Activated CD4-positive, alpha-beta T cell treated with anti-CD3 and anti-CD28 coated beads, Interleukin-2, Interleukin-4, amounts not matched to agents 100 ng/mL and 50 ng/mL, durations not matched to agents 16 hours and 8 hours (primary cell): ENCODE results near the gene TTC39A.
"Not testable (repeated sequence)": the region's sequence is repeated elsewhere in the genome, so short reads cannot be mapped to it uniquely, and the experiment has no call there.

Experiments
- DNase-seq: peaks from one replicate; pipeline ENCODE4 v3.0.0-alpha.2; 2020; ENCODE audit warnings: low spot score

The TTC39A gene

DNA sequence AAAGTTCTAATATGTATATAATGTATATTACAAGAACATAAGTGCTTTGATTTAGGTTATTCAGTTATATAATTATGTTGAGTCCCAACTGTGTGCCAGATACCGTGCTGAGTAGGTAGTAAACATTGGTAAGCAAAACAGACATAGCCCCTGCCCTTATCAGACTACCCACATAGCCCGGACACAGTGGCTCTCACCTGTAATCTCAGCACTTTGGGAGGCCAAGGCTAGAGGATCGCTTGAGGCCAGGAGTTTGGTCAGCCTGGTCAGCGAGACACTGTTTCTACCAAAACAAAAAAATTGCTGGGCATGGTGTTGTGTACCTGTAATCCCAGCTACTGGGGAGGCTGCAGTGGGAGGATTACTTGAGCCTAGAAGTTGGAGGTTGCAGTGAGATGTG lies 63.6 kb downstream of the TTC39A start:
- DNase-seq: no peak

DNA sequence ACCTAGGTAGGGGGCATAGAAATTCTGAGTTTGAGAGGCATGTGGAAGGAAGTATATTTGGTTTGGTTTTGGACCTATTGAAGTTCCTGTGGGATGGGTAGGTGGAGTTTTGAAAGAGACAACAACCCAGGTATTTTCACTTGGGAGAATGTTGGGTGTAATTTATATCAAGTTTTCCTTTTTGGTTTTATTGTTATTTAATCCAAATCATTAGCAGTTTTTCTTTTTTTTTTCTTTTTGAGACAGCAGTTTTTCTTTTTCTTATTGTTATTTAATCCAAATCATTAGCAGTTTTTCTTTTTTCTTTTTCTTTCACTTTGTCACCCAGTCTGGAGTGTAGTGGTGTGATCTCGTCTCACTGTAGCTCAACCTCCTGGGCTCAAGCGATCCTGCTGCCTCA lies 64.2 kb downstream of the TTC39A start:
- no peak for DNase-seq

DNA sequence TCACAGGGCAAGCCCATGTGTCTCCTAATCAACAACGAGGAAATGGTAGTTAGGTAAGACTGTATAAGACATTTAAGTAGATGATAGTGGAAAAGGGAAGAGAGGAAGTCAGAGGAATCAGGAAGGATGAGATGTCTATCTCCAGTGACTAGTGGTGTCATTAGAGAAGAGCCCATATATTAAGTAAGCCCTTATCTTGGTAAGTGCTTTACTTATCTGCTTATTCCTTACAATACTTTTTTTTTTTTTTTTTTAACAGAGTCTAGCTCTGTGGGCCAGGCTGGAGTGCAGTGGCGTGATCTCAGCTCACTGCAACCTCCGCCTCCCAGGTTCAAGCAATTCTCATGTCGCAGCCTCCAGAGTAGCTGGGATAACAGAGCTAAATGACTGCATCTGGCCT lies 64.7 kb downstream of the TTC39A start:
- no peak for DNase-seq

DNA sequence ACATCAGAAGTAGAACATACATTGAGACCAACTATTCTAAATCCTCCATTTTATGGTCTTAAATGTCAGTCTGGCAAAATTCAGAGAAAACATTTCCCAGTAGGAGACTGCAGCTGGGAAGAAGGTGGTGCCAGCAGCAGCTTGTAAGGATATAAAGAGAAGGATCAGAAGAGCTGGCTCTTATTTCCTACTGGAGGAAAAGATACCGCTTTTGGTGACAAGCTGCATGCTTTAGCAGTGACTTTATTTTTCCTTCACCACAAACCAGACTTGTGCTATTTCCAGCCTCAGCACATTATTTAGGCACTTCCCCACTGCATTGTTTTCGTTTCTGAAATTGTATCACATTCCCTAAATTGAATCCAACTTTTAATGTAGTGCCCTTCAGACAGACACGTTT lies 65.9 kb downstream of the TTC39A start:
- DNase-seq: no peak

DNA sequence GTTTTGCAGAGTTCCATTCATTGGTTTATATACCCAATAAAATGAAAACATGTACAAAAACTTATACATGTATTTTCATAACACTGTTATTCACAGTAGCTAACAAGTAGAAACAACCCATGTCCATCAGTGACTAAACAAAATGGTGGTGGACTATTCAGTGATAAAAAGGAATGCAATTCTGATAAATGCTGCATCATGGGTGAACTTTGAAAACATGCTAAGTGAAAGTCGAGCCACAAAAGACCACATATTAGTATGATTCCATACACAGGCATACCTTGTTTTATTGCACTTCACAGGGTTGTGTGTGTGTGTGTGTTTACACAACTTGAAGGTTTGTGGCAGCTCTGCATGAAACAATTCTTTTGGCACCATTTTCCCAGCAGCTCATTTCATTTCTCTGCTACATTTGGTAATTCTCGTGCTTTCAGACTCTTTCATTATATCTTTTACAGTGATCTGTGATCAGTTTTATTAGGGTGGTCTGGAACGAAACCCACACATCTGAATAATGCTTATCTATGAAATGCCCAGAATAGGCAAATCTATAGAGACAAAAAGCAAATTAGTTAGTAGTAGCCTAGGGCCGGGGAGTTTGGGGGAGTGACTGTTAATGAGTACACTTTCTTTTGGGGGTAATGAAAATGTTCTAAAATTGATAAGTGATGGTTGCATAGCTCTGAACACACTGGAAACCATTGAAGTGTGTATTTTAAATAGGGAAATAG lies 67.0 kb downstream of the TTC39A start:
- DNase-seq: no peak

DNA sequence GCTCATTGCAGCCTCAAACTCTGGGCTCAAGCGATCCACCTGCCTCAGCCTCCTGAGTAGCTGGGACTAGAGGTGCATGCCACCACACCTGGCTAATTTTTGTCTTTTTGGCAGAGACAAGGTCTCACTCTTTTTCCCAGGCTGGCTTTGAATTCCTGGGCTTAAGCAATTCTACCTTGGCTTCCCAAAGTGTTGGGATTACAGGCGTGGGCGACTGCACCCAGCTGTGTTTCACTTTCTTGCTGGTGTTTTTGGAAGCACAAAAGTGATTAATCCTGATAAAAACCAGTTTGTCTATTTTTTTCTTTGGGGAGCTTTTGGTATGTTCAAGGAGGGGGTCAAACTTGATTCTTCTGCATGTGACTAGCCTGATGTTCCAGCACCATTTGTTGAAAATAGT lies 75.0 kb downstream of the TTC39A start:
- no peak for DNase-seq

DNA sequence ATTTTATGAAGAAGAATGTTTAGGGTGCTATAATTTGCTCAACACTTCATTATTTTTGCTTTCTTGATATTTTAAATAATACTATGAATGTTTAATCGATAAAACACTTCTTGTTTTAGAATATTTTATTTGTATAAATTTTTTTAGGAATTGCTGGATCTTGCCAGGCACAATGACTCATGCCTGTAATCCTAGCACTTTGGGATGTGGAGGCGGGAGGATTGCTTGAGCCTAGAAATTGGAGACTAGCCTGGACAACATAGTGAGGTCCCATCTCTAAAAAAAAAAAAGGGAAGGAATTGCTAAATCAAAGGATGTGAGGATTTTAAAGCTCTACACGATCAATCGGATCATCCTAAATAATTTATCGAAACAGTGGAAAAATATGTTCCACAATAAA lies 76.7 kb downstream of the TTC39A start:
- no peak for DNase-seq

DNA sequence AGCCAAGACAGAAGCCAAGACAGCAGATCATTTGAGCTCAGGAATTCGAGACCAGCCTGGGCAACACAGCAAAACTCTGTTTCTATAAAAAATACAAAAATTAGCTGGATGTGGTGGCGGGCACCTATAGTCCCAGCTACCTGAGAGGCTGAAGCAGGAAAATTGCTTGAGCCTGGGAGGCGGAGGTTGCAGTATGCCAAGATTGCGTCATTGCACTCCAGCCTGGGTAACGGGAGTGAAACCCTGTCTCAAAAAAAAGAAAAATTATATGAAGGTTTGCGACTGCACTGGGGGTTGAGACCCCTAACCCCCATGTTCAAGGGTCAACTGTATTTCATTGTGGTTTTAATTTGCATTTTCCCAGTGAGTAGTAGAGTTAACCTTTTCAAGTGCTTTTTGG lies 78.0 kb downstream of the TTC39A start:
- no peak for DNase-seq

DNA sequence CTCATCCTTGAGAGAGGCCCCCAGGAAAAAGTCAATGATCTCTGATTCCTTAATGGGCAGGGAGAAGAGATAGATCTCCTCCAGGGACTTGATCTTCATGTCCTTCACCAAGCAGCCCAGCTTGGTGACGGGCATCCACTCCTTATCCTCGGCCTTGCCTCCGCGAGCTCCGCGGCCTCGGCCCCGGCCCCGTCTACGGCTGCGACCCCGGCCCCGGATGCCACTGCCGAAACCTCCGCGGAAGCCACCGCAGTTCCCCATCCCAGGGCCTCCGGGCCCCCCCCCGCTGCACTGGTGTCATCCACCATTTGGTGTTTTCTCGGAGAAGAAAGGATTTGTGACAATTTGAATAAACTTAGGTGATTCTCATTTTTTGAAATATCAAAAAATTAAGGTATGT lies 79.2 kb downstream of the TTC39A start:
- not testable (repeated sequence) for DNase-seq

DNA sequence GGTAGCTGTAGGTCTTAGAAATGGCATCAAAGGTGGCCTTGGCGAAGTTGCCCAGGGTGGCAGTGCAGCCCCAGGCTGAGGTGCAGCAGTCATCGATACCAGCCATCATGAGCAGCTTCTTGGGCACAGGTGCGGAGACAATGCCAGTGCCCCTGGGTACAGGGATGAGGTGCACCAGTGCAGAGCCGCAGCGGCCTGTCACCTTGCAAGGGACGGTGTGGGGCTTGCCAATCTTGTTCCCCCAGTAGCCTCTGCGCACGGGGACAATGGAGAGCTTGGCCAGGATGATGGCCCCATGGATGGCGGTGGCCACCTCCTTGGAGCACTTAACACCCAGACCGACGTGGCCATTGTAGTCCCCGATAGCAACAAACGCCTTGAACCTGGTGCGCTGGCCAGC lies 79.6 kb downstream of the TTC39A start:
- not testable (repeated sequence) for DNase-seq

DNA sequence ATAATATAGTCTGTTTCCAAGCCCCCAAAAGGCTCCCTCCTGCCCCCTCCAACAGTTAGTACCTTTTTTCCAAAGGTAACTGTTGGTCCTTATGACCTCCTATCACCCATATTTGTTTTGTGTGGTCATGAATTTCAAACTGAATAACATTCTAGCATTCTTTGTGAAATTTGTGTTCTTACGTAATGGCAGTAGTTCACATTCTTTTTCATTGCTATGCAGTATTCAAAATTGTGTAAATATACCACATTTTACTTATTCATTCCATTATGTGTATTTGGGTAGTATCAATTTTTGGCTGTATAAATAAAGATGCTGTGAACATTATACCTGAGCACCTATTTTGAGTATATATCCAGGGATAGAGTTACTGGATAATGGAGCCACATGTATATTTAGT lies 80.9 kb downstream of the TTC39A start:
- DNase-seq: no peak

DNA sequence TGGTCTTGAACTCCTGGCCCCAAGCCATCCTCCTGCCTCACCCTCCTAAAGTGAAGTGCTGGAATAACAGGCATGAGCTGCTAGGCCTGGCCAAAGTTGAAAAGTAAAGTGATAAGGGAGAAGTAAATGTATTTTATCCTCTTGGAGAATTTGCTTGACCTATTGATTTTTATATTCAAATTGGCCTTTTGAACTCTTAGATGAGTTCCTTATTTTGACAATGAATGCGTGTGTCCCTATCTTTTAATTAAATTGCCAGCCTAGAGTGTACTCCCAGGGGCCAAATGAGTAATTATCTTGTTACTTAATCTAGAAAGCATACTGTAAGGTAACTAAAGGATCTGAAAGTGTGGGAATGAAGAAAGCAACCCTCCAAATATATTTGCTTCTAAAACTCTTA lies 82.9 kb downstream of the TTC39A start:
- no peak for DNase-seq

DNA sequence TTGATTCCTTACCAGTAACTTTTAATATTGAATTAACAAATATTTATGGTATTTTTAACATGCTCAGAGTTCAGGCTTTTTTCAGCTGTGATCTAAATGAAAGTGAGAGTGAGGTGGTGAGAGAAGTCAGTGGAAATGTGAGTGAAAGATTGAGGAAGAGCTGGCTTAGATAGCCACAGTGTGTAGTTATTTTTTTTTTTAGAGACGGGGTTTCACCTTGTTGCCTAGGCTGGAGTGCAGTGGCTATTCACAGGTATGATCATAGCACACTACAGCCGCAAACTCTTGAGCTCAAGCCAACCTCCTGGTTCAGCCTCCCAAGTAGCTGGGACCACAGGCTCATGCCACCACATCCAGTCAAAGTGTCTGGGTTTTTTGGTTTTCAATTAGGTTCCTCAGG lies 83.3 kb downstream of the TTC39A start:
- DNase-seq: no peak

DNA sequence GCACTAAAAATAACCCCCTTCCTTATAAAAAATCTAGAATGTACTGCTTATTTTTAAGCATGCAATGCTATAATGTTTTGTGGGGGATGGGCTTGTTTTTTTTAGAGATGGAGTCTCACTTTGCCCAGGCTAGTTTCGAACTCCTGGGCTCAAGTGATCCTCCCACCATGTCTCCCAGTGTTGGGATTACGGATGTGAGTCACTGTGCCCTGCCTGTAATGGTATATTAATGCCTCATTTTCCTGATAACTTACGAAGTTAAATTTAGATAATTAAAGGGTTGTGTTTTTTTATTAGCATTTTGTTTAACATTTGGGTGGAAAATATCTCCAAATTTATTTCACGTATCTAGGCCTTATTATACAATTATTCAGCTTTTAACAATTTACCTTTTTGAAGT lies 87.8 kb downstream of the TTC39A start:
- no peak for DNase-seq

DNA sequence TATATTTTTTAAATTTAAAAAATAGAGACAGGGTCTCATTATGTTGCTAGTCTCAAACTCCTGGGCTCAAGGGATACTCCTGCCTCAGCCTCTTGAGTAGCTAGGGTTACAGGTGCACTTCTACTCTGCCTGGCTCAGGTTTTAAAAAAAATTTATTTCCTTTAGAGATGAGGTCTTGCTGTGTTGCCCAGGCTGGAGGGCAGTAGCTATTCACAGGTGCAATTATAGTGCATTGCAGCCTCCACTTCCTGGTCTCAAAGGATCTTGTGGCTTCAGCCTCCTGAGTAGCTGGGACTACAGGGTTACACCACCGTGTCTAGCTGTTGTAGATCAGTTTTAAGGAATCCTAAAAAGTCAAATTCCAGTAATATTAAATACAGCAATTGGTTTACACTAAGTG lies 89.2 kb downstream of the TTC39A start:
- no peak for DNase-seq

DNA sequence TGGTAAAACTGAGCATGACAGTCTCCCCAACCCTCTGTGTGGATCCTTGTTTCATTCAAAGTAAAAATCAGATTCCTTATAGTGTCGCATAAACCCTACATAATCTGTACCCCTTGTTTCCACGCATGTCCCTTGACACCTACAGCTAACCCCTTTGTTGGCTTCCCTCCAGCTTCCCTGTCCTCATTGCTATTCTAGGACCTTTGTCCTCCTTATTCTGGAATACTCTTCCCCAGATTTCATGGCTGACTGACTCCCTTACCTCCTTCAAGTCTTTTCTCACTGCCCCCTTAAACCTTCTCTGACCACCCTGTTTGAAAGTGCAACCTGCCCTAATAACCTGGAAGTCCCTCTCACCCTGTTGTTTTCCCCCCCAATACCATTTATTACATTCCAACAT lies 90.3 kb downstream of the TTC39A start:
- DNase-seq: no peak

DNA sequence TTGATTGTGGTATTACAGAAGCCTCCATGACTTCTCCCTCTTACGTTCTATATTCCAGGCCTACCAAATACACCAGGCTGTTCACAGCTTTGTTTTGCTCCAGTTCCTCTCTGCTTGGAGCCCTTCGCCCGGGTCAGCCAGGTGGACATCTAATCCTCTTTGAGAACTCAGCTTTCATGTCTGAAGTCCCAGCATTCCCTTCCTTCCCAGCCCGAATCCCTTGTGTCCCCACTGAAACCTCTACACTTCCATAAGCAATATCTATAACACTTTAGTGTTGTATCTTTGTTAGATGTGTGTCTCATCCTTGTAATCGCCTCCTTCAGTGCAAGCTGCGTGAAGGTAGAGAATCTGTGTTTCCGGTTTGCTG lies 92.3 kb downstream of the TTC39A start:
- DNase-seq: no peak

DNA sequence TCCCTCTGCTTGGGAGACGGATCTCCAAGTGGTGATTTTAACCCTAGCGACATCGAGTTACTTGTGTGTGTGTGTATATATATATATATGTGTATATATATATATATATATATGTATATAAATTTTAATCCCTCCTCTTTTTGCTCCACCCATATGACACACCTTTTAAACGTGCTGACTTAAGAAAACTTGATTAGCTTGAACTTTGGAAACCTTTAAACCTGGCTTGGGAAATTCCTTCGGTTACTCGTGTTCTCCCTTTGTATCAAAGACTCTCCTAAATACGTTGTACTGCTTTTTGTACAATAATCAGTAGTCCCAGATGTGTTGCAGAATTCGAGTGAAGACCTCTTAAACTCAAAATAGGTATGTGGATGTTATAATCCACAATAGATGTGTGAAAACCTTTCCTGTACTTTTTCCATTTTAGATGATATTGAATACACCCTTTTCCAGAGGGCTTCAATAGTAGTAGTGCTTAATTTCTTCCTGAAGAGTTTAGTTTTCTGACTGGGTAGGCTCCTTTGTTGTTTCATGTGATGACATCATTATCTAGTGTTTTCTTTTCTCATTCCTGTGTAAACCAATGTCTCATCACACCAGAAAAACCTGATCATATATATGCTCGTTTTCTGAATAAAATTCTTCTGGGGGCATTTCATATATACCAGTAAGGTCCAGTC lies 92.9 kb downstream of the TTC39A start:
- no peak for DNase-seq
